ENCODE results near the gene BMP7.

The BMP7 gene

GRCh38 chr20:57147185-57147584 lies 119.3 kb downstream of the BMP7 start:
- no peak for DNase-seq (ENCODE audit: low read depth in 2 of 2)

- no peak for DNase-seq (ENCODE audit: low read depth in 2 of 2)
These were observed 120.3 kb downstream of the BMP7 start for GRCh38 chr20:57146155-57146554.

GRCh38 chr20:57145089-57145631 lies 121.3 kb downstream of the BMP7 start:
- DNase-seq (ENCODE audit: low read depth in 2 of 2): no peak

DNA sequence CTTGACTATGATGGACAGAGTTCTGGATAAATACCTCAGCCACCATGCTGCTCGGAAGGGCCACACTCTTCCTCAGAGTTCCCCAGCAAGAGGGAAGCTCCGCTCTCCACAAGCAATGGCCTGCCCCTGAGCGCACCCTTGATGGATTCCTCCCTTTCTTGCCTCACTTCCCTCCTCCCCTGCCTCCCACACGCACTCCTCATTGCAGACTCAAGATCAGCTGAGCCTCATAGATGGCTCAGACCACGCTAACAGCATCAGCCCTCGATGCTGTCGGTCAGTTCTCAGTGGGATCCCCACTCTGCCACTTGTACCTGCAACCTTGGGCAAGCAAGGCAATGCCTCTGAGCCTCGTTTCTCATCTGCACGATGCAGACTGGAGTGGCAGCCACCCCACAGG lies 123.3 kb downstream of the BMP7 start:
- no peak for DNase-seq (ENCODE audit: low read depth in 2 of 2)

DNA sequence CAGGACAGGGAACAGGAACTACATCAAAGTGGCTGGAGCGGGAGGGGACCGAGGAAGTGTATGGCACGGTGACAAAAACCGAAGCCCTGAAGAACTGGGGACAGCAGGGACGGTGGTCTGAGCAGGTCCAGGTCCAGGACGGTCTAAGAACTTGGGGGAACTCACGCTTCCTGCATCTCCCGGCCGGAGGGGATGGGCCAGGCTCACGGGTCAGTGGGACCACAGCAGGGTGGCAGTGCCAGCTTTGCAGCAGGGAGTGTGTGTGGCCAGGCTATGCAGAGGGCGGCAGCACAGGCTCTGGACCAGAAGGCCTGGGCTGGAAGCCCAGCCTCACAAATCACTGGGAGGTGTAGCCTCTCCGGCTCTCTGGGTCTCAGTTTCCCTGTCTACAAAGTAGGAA lies 123.8 kb downstream of the BMP7 start:
- no peak for DNase-seq (ENCODE audit: low read depth in 2 of 2)

- DNase-seq (ENCODE audit: low read depth in 2 of 2): no peak
These were observed 124.9 kb downstream of the BMP7 start for GRCh38 chr20:57141492-57141891.

DNA sequence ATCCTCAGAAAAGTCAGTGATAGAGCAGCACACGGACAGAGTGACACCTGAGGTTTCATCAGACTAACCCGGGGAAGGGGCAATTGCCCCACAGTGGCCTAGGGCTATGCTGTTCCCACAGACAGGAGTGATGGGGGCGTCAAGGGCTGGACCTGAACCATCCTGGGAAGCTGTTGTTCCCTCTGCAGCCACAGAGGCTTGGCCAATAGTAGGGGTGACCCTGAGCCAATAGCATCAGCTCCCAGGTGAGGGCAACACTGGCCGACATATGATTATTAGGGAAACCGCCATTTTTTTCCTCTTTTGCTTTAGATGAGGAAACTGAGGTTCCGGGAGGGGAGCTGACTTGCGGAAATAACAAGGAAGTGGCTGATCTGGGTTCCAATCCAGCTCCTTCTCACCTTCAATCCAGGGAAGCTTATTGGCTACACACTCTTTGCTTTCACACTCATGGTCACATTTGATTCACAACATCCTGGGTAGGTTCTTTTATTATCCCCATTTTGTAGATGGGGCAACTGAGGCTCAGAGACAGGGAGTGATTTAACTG lies 126.0 kb downstream of the BMP7 start:
- no peak for DNase-seq (ENCODE audit: low read depth in 2 of 2)

DNA sequence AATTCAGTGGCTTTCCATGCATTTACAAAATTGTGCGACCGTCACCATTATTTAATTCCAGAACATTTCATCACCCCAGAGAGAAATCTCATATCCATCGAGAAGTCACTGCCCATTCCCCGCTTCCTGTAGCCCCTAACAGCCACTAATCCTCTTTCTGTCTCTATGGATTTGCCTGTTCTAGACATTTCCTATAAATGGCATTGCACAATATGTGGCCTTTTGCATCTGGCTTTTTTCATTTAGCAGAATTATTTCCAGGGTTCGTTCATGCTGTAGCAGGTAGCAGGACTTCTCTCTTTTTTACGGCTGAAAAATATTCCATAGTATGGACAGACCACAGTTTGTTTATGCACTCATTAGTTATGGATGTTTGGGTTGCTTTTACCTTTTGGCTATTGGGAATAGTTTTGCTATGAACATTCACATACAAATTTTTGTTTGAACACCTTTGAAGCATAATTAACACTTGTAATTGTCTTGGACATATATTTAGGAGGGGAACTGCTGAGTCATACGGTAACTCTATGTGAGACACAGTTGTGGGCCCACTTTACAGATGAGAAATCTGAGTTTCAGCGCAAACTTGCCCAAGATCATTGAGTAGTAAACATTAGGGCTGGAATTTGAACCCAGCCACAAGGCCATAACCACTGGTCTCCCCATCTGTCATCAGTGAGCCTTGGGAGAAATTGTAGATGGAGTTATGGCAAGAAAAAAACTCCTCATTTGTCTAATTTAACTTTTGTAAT lies 126.9 kb downstream of the BMP7 start:
- no peak for DNase-seq (ENCODE audit: low read depth in 2 of 2)

- no peak for DNase-seq (ENCODE audit: low read depth in 2 of 2)
These were observed 128.0 kb downstream of the BMP7 start for GRCh38 chr20:57138198-57138995.

DNA sequence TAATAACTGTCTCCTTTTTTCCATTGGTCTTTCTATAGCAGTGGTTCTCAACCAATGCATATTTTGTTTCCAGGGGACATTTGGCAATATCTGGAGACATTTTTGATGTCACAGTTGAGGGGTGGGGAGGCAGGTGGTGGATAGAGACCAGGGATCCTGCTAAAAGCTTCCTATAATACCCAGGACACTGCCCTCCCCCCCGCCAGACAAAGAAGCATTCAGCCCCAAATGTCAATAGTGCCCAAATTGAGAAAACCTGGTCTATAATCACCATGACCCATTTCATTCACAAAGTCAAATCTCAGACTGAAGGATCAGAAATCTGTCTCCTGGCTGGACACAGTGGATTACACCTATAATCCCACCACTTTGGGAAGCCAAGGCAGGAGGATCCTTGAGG lies 128.8 kb downstream of the BMP7 start:
- no peak for DNase-seq (ENCODE audit: low read depth in 2 of 2)

- DNase-seq (ENCODE audit: low read depth in 2 of 2): no peak
These were observed 129.7 kb downstream of the BMP7 start for GRCh38 chr20:57136734-57137133.

DNA sequence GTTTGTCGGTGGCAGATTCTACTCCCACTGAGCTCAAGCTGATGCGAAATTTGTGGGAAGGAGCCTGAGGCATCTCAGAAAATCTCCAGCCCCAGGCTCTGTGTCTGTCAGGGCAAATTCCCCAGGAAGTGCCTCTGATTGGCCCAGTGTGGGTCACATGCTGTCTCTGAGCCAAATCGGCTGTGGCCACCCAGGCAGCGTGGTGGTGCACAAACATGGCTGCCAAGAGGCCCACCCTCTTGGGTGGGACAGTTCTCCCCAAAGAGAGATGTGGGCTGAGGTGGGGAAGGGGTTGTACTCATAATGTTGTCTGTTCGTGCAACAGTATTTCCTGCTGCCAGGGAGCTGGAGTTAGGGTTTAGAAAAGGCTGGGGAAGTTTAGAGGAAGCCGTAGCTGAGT lies 130.6 kb downstream of the BMP7 start:
- DNase-seq (ENCODE audit: low read depth in 2 of 2): no peak

DNA sequence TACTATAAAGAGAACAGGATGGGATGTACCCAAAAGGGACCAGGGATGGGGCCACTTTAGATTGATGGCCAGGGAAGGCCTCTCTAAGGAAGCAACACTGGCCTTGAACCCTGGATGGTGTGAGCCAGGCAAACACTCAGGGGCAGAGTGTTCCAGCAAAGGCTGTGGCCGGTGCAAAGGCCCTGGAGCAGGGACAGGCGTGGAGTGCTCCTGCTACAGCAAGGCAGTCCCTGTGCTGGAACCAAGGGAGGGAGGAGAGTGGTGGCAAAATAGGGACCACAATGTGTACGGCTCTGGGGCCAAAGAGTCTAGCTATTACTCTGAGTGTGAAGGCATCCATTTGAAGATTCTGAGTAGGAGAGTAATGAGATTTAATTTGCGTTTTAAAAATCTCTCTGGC lies 131.6 kb downstream of the BMP7 start:
- DNase-seq (ENCODE audit: low read depth in 2 of 2): no peak

- no peak for DNase-seq (ENCODE audit: low read depth in 2 of 2)
These were observed 132.4 kb downstream of the BMP7 start for GRCh38 chr20:57133926-57134650.

GRCh38 chr20:57131601-57132391 lies 134.6 kb downstream of the BMP7 start:
- DNase-seq (ENCODE audit: low read depth in 2 of 2): no peak

GRCh38 chr20:57131077-57131476 lies 135.4 kb downstream of the BMP7 start:
- no peak for DNase-seq (ENCODE audit: low read depth in 2 of 2)

DNA sequence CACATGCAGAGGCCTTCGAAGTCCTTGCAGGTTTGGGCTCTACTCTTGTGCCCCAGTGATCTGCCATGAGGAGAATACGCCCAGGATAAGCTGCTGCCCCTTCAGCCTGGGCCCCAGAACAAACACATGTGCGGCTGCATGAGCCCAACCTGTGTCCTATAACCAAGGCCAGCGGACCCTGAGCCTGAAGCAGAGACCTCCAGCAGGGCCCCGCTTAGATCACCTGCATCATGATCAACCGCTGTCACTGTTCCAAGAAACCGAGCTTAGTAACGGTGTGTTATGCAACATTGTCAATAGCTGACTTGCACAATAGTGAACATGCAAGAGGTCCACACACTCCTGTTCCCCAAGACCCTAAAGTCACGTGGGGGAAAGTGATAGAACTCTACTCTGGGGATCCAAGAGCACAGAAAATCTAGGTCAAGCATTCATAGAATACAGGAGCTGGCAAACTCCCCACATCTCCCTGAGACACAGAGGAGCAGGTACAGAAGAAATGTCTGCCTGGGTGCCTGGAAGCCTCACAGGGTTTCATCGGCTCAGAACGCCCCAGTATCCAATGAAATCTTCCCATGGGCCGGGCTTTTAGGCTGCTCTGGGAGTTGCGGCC lies 136.2 kb downstream of the BMP7 start:
- DNase-seq (ENCODE audit: low read depth in 2 of 2): no peak

GRCh38 chr20:57129303-57129702 lies 137.1 kb downstream of the BMP7 start:
- no peak for DNase-seq (ENCODE audit: low read depth in 2 of 2)

DNA sequence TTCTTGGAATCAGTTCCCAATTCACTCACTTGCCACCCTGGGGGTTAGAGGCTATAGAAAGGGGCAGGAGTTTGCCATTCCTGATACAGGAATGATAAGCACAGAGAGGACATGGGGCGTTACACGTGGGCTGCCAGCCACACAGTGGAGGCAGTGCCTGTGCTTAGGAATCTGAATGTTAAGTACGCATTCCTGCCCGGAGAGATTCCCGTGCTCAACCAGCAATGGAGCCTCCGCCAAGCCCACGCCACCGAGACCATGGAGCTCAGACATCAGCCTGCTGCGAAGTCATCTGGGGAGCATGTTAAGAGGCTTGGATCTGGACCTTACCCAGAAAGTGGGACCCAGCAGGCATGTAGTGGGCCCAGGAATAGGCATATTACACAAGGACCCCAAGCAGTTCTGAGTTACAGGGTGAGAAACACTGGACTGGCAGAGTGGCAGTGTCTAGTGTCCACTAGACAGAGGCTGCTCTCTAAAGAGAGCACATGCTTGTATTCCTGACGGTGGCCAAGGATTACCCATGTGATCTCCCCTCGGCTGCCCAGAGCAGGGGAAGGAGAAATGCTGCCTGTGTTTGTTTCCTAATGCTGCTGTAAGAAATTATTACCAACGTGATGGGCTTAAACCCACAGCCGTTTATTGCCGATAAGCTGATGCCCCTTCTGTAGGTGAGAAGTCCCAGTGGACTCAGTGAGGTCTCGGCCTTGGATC lies 138.2 kb downstream of the BMP7 start:
- DNase-seq (ENCODE audit: low read depth in 2 of 2): no peak

GRCh38 chr20:57126481-57127092 lies 139.9 kb downstream of the BMP7 start:
- no peak for DNase-seq (ENCODE audit: low read depth in 2 of 2)

Data from stimulated activated CD4-positive, alpha-beta T cell treated with anti-CD3 and anti-CD28 coated beads, Interleukin-12 subunit alpha, Interleukin-12 subunit beta, amount 100 ng/mL, for 24 hours (primary cell).